Smooth muscle cell (in vitro differentiated cells): Measurements from ENCODE around the gene PEX5L. TPM values are rescaled to one million over a fixed set of nuclear protein-coding genes. Genes with fewer than 3 reads are reported as not detected.

Experiments used
- DNase-seq: peaks from one replicate; lab custom pipeline; 2025; ENCODE audit not compliant: unreplicated experiment; lab: John Stamatoyannopoulos, UW
- H2AFZ ChIP-seq: fragments of 200-600 bp; sonication (generic); 2 replicates; pipeline ENCODE4 v1.6.0; 2016; ENCODE audit warnings: antibody characterized with exemption, low read depth, mild to moderate bottlenecking
- H3F3A ChIP-seq: fragments of 200-600 bp; sonication (generic); 2 replicates; pipeline ENCODE4 v1.6.0; 2017; ENCODE audit warnings: antibody characterized with exemption, low read depth
- H3K27ac ChIP-seq: fragments of 200-600 bp; sonication (generic); 2 replicates; pipeline ENCODE4 v1.5.1; 2016; ENCODE audit warnings: low read depth, mild to moderate bottlenecking
- H3K27me3 ChIP-seq: fragments of 200-600 bp; sonication (generic); 2 replicates; pipeline ENCODE4 v1.6.1; 2016; ENCODE audit warnings: low read depth, mild to moderate bottlenecking
- H3K36me3 ChIP-seq: fragments of 200-600 bp; sonication (generic); 2 replicates; pipeline ENCODE4 v1.5.1; 2016; ENCODE audit warnings: low read depth
- H3K4me1 ChIP-seq: fragments of 200-600 bp; sonication (generic); 2 replicates; pipeline ENCODE4 v1.5.1; 2016; ENCODE audit warnings: low read depth
- H3K4me2 ChIP-seq: fragments of 200-600 bp; sonication (generic); 2 replicates; pipeline ENCODE4 v1.6.0; 2016; ENCODE audit warnings: mild to moderate bottlenecking
- H3K4me3 ChIP-seq: fragments of 200-600 bp; sonication (generic); 2 replicates; pipeline ENCODE4 v1.5.1; 2016; ENCODE audit warnings: mild to moderate bottlenecking
- H3K79me2 ChIP-seq: fragments of 200-600 bp; sonication (generic); 2 replicates; pipeline ENCODE4 v1.6.0; 2016; ENCODE audit warnings: low read depth, mild to moderate bottlenecking
- H3K9ac ChIP-seq: fragments of 200-600 bp; sonication (generic); 2 replicates; pipeline ENCODE4 v1.6.0; 2016; ENCODE audit warnings: low read depth
- H3K9me3 ChIP-seq: fragments of 200-600 bp; sonication (generic); replicated peaks from 2 replicates; pipeline ENCODE4 v1.5.1; 2016; ENCODE audit warnings: low read depth
- H4K20me1 ChIP-seq: fragments of 200-600 bp; sonication (generic); 2 replicates; pipeline ENCODE4 v1.6.0; 2016; ENCODE audit warnings: low read depth
- CTCF ChIP-seq: fragments of 200-600 bp; sonication (generic); IDR thresholded peaks from 2 replicates; pipeline ENCODE4 v1.5.1; 2017; ENCODE audit warnings: borderline replicate concordance, mild to moderate bottlenecking, antibody characterized with exemption; ENCODE audit not compliant: insufficient read depth, poor library complexity, severe bottlenecking
- WGBS: methylation state at CpG from one replicate; pipeline ENCODE4 v1.1.7; 2016; ENCODE audit warnings: low lambda C conversion rate; 5-methylcytosine and 5-hydroxymethylcytosine counted together
- polyA plus RNA-seq: library from polyadenylated mRNA; unstranded; fragments of >200 nt; fragmentation: Nextera tagmentation; extraction: Ambion mirVana; gene quantifications from 2 replicates; pipeline ENCODE4 v1.2.1, GENCODE V29; 2016
- total RNA-seq: library from RNA; depleted of rRNA; stranded (reverse); fragments of >200 nt; gene quantifications from 2 replicates; pipeline ENCODE4 v1.2.3, GENCODE V29; 2014

PEX5L gene
- total and polyA plus RNA-seq, 2 experiments from 2014 or later = not detected

GRCh38 chr3:179868715-179869114 is 168.0 kb downstream of the PEX5L start:
- no peaks in the 10 kb centered on the region for H3F3A ChIP-seq
- H3K9me3 ChIP-seq = no peaks in the 10 kb centered on the region
- no peak for TF ChIP-seq CTCF
- H4K20me1 ChIP-seq = no peaks in the 10 kb centered on the region
- H3K9ac ChIP-seq = no peak overlapping the region
- no peak overlapping the region for H3K27ac ChIP-seq
- H2AFZ ChIP-seq = no peak overlapping the region
- no peaks in the 10 kb centered on the region for H3K79me2 ChIP-seq
- H3K4me1 ChIP-seq = no peaks in the 10 kb centered on the region
- H3K36me3 ChIP-seq = no peaks in the 10 kb centered on the region
- no peak for DNase-seq
- H3K4me2 ChIP-seq = no peak overlapping the region
- H3K4me3 ChIP-seq = no peak overlapping the region
- WGBS = 77% methylated on average over 5 of the region's 5 CpGs
- H3K27me3 ChIP-seq = no peaks in the 10 kb centered on the region

GRCh38 chr3:179867961-179868360 is 168.8 kb downstream of the PEX5L start:
- TF ChIP-seq CTCF = no peak
- Histone ChIP-seq H3K9ac (no peak overlapping the region), H3K36me3 (no peaks in the 10 kb centered on the region), H3K79me2 (no peaks in the 10 kb centered on the region), H3K27ac (no peak overlapping the region), H3F3A (no peaks in the 10 kb centered on the region), H3K4me3 (no peak overlapping the region), H2AFZ (no peak overlapping the region), H3K4me1 (no peaks in the 10 kb centered on the region), H4K20me1 (no peaks in the 10 kb centered on the region), H3K9me3 (no peaks in the 10 kb centered on the region), H3K4me2 (no peak overlapping the region), H3K27me3 (no peaks in the 10 kb centered on the region)
- no peak for DNase-seq
- 79% methylated on average over 1 of the region's 1 CpG for WGBS

GRCh38 chr3:179865861-179866505 is 170.8 kb downstream of the PEX5L start:
- no peak overlapping the region for H2AFZ ChIP-seq
- H3K27me3 ChIP-seq = no peaks in the 10 kb centered on the region
- DNase-seq = no peak
- no peaks in the 10 kb centered on the region for H3K9me3 ChIP-seq
- H4K20me1 ChIP-seq = no peaks in the 10 kb centered on the region
- H3K4me3 ChIP-seq = no peak overlapping the region
- H3K9ac ChIP-seq = no peak overlapping the region
- H3F3A ChIP-seq = no peaks in the 10 kb centered on the region
- no peak overlapping the region for H3K4me2 ChIP-seq
- WGBS = 57% methylated on average over 5 of the region's 5 CpGs
- no peaks in the 10 kb centered on the region for H3K36me3 ChIP-seq
- TF ChIP-seq CTCF = no peak
- H3K27ac ChIP-seq = no peak overlapping the region
- H3K79me2 ChIP-seq = no peaks in the 10 kb centered on the region
- H3K4me1 ChIP-seq = no peaks in the 10 kb centered on the region

GRCh38 chr3:179861953-179862352 is 174.8 kb downstream of the PEX5L start:
- Histone ChIP-seq H3K27ac (no peak overlapping the region), H2AFZ (no peak overlapping the region), H3K9ac (no peak overlapping the region), H3K4me2 (no peak overlapping the region), H3K4me1 (no peaks in the 10 kb centered on the region), H3K79me2 (no peaks in the 10 kb centered on the region), H4K20me1 (no peaks in the 10 kb centered on the region), H3K27me3 (no peaks in the 10 kb centered on the region), H3K4me3 (no peak overlapping the region), H3K9me3 (no peaks in the 10 kb centered on the region), H3K36me3 (no peaks in the 10 kb centered on the region), H3F3A (no peaks in the 10 kb centered on the region)
- WGBS = 89% methylated on average over 4 of the region's 4 CpGs
- no peak for DNase-seq
- no peak for TF ChIP-seq CTCF
